ENCODE results near the gene GRID1.

Gene GRID1

DNA sequence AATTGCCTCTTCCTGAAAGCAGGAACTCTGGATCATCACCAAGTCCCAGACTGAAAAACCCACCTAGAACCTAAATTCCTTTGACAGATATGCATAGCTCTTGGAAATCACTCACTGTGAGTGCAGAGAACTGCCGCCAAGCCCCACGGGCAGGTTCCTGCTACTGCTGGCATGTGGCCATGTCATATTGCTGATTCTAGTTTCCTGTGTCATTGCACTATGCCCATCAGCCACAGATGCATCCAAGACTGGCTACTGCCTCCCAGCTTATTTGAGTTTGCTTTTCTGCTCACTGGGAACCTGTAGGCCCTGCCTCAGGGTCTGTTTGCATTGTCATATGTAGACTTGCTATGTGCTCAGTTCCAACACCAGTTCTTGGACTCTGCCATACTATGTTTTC is 786.0 kb downstream of the GRID1 start:
- H3K4me3 Mint-ChIP-seq = no peak overlapping the region
- no peak for ATAC-seq
- no peak overlapping the region for H3K27ac Mint-ChIP-seq
- DNase-seq = no peak
- H3K9me3 Mint-ChIP-seq = no peaks in the 10 kb centered on the region
- H3K4me1 Mint-ChIP-seq = no peaks in the 10 kb centered on the region
- H3K27me3 Mint-ChIP-seq = no peaks in the 10 kb centered on the region

DNA sequence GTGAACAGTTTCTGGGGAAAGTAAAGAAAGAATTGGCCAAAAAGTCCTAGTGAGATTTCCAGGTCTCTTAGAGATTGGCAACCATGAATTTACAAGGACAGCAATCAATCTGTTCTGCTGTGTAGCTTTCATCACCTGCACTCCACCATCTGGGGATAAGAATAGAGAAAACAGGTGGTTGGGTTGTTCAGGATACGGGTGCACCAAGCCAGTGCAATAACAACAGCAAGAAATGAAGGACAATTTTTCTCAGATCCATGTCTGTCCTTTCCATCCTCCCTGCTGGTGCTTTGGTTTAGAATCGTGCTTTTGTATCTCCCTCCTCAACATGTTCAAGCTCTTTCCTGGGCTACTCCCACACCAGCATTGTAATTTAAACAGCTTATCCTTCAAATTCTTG is 787.7 kb downstream of the GRID1 start:
- no peaks in the 10 kb centered on the region for H3K4me1 Mint-ChIP-seq
- H3K9me3 Mint-ChIP-seq = no peaks in the 10 kb centered on the region
- H3K27me3 Mint-ChIP-seq = no peaks in the 10 kb centered on the region
- DNase-seq (no peak), ATAC-seq (no peak)
- H3K4me3 Mint-ChIP-seq = no peak overlapping the region
- H3K27ac Mint-ChIP-seq = no peak overlapping the region

DNA sequence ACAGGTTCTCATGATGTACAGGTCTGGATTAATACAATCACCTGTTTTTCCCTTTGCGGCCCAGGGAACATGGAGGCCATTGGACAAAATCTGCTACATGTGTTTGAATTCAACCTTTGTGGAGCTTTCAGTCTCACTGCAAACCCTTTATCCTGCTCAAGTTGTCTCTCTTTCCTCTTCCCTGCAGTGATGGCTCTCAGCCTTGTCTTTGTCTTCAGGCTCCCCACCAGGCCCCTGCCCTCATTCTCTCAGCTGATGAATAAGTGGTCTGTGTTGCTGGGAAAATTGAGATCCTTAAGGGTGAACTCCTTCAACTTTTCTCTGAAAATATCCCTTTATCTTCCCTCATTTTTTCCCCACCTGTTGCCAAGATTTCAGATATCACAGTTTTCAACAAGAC is 791.2 kb downstream of the GRID1 start:
- Mint-ChIP-seq H3K4me1 (no peaks in the 10 kb centered on the region), H3K27ac (no peak overlapping the region), H3K4me3 (no peak overlapping the region), H3K27me3 (no peaks in the 10 kb centered on the region), H3K9me3 (no peaks in the 10 kb centered on the region)
- DNase-seq (no peak), ATAC-seq (no peak)

DNA sequence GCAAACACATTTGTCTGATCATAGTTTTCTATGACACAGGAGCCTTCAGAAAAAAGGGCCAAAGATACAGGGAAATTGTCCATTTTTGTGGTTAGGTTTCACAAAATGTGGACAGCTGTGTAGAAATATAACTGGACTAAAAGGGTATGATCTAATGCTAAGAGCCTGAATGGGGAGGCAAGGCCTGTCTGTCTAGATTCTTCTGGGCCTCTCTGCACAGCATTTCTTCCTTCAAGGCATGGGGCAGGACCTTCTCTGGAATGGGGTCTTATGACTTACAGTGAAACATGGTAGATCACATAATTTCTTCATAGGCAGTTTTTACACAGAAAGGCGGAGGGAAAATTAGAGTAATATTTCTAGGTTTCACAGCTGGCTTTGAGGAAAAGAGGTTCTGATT is 795.7 kb downstream of the GRID1 start:
- DNase-seq (no peak), ATAC-seq (no peak)
- no peak overlapping the region for H3K27ac Mint-ChIP-seq
- no peaks in the 10 kb centered on the region for H3K27me3 Mint-ChIP-seq
- no peak overlapping the region for H3K4me3 Mint-ChIP-seq
- H3K4me1 Mint-ChIP-seq = no peaks in the 10 kb centered on the region
- no peaks in the 10 kb centered on the region for H3K9me3 Mint-ChIP-seq

DNA sequence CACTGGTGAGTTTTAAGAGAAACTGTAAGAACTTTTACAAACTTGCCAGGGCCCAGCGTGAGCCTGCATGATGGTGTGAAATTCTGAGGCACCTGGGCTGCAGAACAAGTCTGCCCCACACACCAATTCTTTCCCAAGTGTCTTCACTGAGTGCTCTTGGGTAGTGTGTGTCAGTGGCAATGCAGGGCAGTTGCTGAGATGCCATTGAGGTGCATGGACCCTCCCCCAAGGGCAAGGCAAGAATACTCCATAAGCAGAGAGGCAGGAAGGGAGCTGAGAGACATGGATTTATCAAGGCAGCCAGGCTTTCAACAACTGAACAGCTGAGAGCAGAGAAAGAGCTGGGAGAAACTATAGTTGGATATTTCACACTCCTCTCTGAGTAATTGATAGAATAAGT is 801.2 kb downstream of the GRID1 start:
- ATAC-seq (no peak), DNase-seq (no peak)
- Mint-ChIP-seq H3K4me3 (no peak overlapping the region), H3K4me1 (no peaks in the 10 kb centered on the region), H3K9me3 (no peaks in the 10 kb centered on the region), H3K27ac (no peak overlapping the region), H3K27me3 (no peaks in the 10 kb centered on the region)

DNA sequence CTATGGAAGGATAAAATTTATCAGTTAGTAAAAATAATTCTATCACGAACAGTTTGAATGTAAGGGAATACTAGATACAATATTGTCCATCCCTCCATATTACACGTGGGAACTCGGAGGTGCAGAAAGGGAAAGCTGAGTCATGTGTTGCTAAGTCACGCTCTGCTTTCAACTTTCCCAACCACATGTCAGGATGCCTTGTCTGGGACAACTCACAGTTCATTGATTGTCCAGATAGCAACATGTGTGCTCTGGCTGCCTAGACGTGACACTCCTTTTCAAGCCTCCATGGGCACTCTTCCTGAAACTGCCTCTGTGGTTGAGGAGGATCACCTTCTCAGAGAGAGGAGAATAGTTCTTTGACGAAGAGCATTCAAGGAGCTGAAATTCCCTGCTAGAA is 808.1 kb downstream of the GRID1 start:
- ATAC-seq (no peak), DNase-seq (no peak)
- Mint-ChIP-seq H3K4me3 (no peak overlapping the region), H3K27ac (no peak overlapping the region), H3K27me3 (no peaks in the 10 kb centered on the region), H3K4me1 (no peaks in the 10 kb centered on the region), H3K9me3 (no peaks in the 10 kb centered on the region)

DNA sequence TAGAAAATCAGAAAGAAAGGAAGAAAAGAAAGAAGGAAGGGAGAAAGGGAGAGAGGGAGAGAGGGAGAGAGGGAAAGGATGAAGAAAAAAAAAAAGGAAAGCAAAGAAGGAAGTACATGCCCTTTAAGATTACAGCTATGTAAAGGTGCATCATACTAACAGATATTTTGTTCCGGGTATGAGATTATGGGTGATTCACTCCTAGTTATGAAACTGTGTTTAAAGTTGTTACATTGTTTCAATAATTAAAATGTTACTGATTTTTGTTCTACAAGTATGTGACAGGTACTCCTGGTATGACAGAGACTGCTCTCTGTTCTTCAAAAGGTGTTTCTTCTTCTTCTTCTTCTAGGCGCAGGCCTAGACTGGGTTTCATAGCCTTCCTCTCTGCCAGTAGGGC is 808.9 kb downstream of the GRID1 start:
- H3K27ac Mint-ChIP-seq = no peak overlapping the region
- no peaks in the 10 kb centered on the region for H3K4me1 Mint-ChIP-seq
- ATAC-seq = no peak
- DNase-seq = no peak
- no peaks in the 10 kb centered on the region for H3K27me3 Mint-ChIP-seq
- no peaks in the 10 kb centered on the region for H3K9me3 Mint-ChIP-seq
- H3K4me3 Mint-ChIP-seq = no peak overlapping the region

DNA sequence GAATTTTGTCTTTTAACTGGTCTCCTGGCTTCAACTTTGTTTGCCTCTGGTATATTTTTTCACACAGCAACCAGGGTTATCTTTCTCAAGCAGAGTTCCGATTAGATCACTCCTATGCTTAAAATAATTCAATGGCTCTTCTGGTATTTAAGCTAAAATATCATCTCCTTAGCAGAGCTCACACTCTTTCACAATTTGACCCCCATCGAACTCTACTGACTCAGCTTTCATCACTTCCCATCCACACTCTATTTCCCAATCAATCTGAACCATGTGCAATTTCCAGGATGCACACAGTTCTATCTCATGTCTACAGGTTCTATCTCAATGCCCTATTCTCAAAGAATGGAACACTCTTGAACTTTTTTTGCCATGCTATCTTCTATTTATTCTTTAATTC is 809.5 kb downstream of the GRID1 start:
- H3K4me1 Mint-ChIP-seq = no peaks in the 10 kb centered on the region
- H3K27me3 Mint-ChIP-seq = no peaks in the 10 kb centered on the region
- DNase-seq (no peak), ATAC-seq (no peak)
- H3K9me3 Mint-ChIP-seq = no peaks in the 10 kb centered on the region
- no peak overlapping the region for H3K4me3 Mint-ChIP-seq
- no peak overlapping the region for H3K27ac Mint-ChIP-seq
